ENCODE data around the gene CST3. TPM values are rescaled to one million over a fixed set of nuclear protein-coding genes. Genes with fewer than 3 reads are reported as not detected.

Gene CST3
- total and polyA plus RNA-seq, 10 of the 15 experiments (the other 5 are each of a cell fraction or from before 2014, with no cell fraction given), result 11.8 to 127 (median 57.8) TPM

DNA sequence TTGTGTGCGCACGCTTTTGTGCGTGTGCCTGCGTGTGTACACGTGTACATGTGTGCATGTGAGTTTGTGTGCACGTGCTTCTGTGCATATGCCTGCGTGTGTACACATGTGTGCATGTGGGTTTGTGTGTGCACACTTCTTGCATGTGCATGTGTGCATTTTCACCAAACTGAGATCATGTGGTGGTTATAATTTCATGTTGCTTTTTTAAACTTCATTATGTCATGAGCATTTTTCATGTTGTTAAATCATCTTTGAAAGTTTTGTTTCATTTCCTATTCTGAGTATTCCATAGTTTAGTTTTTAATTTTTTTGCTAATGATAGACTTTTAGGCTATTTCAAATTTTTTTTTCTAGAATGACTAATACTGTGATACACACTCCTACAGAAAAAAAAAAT is 6.4 kb upstream of the CST3 start (continued):
- TF ChIP-seq, protein P1, sequence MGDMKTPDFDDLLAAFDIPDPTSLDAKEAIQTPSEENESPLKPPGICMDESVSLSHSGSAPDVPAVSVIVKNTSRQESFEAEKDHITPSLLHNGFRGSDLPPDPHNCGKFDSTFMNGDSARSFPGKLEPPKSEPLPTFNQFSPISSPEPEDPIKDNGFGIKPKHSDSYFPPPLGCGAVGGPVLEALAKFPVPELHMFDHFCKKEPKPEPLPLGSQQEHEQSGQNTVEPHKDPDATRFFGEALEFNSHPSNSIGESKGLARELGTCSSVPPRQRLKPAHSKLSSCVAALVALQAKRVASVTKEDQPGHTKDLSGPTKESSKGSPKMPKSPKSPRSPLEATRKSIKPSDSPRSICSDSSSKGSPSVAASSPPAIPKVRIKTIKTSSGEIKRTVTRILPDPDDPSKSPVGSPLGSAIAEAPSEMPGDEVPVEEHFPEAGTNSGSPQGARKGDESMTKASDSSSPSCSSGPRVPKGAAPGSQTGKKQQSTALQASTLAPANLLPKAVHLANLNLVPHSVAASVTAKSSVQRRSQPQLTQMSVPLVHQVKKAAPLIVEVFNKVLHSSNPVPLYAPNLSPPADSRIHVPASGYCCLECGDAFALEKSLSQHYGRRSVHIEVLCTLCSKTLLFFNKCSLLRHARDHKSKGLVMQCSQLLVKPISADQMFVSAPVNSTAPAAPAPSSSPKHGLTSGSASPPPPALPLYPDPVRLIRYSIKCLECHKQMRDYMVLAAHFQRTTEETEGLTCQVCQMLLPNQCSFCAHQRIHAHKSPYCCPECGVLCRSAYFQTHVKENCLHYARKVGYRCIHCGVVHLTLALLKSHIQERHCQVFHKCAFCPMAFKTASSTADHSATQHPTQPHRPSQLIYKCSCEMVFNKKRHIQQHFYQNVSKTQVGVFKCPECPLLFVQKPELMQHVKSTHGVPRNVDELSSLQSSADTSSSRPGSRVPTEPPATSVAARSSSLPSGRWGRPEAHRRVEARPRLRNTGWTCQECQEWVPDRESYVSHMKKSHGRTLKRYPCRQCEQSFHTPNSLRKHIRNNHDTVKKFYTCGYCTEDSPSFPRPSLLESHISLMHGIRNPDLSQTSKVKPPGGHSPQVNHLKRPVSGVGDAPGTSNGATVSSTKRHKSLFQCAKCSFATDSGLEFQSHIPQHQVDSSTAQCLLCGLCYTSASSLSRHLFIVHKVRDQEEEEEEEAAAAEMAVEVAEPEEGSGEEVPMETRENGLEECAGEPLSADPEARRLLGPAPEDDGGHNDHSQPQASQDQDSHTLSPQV (IDR thresholded peaks at IDR 0.05), result no peak
- no peak for TF ChIP-seq SPI1 (IDR thresholded peaks at IDR 0.05; ENCODE audit: borderline replicate concordance, insufficient read depth, low read depth, low read length)
- TF ChIP-seq WRNIP1 (IDR thresholded peaks at IDR 0.05; ENCODE audit: borderline replicate concordance, low read depth, low read length), result no peak
- peak; percentile 29 to 46; a peak in 2 of 4 replicates for TF ChIP-seq IKZF2 (IDR thresholded peaks at IDR 0.05)
- TF ChIP-seq BHLHE40 (IDR thresholded peaks at IDR 0.05; ENCODE audit: borderline replicate concordance in 1 of 2, low read depth in 2 of 2, low read length in 1 of 2), result peak; percentile 77 to 84
- TF ChIP-seq EZH2 (IDR thresholded peaks at IDR 0.05; ENCODE audit: borderline replicate concordance, control insufficient read depth, low read depth, low read length), result no peak
- TF ChIP-seq, protein P2, sequence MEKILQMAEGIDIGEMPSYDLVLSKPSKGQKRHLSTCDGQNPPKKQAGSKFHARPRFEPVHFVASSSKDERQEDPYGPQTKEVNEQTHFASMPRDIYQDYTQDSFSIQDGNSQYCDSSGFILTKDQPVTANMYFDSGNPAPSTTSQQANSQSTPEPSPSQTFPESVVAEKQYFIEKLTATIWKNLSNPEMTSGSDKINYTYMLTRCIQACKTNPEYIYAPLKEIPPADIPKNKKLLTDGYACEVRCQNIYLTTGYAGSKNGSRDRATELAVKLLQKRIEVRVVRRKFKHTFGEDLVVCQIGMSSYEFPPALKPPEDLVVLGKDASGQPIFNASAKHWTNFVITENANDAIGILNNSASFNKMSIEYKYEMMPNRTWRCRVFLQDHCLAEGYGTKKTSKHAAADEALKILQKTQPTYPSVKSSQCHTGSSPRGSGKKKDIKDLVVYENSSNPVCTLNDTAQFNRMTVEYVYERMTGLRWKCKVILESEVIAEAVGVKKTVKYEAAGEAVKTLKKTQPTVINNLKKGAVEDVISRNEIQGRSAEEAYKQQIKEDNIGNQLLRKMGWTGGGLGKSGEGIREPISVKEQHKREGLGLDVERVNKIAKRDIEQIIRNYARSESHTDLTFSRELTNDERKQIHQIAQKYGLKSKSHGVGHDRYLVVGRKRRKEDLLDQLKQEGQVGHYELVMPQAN (conservative IDR thresholded peaks at IDR 0.05), result no peak
- no peak for TF ChIP-seq YY1 (IDR thresholded peaks at IDR 0.05; ENCODE audit: low read depth, low read length)
- TF ChIP-seq GATAD2B (conservative IDR thresholded peaks at IDR 0.05; ENCODE audit: low read depth), result no peak
- TF ChIP-seq CREB1 (IDR thresholded peaks at IDR 0.05; ENCODE audit: low read depth), result peak; percentile 55; the same call in 1 of the 2 replicates

All from GM12878 (cell line).